CD8-positive, alpha-beta memory T cell (primary cell): ENCODE data around the gene WDR73. TPM values are rescaled to one million over a fixed set of nuclear protein-coding genes. Genes with fewer than 3 reads are reported as not detected.
"Not testable (repeated sequence)": the region's sequence is repeated elsewhere in the genome, so short reads cannot be mapped to it uniquely, and the experiment has no call there.

Source experiments
- CTCF ChIA-PET: fragments of 350-600 bp; sonication (Branson Sonifier 250); formaldehyde crosslinking; loops from one replicate; lab custom pipeline; 2021; ENCODE audit warnings: antibody characterized with exemption; lab: Charles Lee
- POLR2A ChIA-PET: fragments of 350-600 bp; sonication (Branson Sonifier 250); formaldehyde crosslinking; loops from one replicate; lab custom pipeline; 2021; ENCODE audit warnings: antibody characterized with exemption; lab: Charles Lee
- DNase-seq, 5 donors: peaks; one replicate each; pipeline versions ENCODE4 v3.0.0 to v3.0.0-alpha.2; 2020 to 2022; ENCODE audit warnings: mixed read lengths in 1 of 5
- H3K27ac ChIP-seq: one replicate; pipeline ENCODE4 v1.7.0; 2013; ENCODE audit warnings: low read depth, mild to moderate bottlenecking, low read length, moderate library complexity
- H3K27me3 ChIP-seq: 2 replicates; pipeline ENCODE4 v1.7.0; 2013; ENCODE audit warnings: low read length, mild to moderate bottlenecking; ENCODE audit not compliant: insufficient read depth, poor library complexity, severe bottlenecking
- H3K36me3 ChIP-seq: 2 replicates; pipeline ENCODE4 v1.7.0; 2013; ENCODE audit warnings: mild to moderate bottlenecking, low read length, moderate library complexity; ENCODE audit not compliant: insufficient read depth
- H3K4me1 ChIP-seq: 2 replicates; pipeline ENCODE4 v1.7.0; 2013; ENCODE audit warnings: mild to moderate bottlenecking, low read length, moderate library complexity; ENCODE audit not compliant: insufficient read depth
- H3K4me3 ChIP-seq: 2 replicates; pipeline ENCODE4 v1.7.0; 2013; ENCODE audit warnings: mild to moderate bottlenecking, low read length
- H3K9me3 ChIP-seq: 2 replicates; pipeline ENCODE4 v1.7.0; 2013; ENCODE audit warnings: mild to moderate bottlenecking, low read length
- H3K27ac Mint-ChIP-seq, 8 donors: one replicate each; pipeline ENCODE4 v1.8.0; 2020 to 2021; ENCODE audit warnings: mixed read lengths in 8 of 8, mild to moderate bottlenecking in 6 of 8, inconsistent platforms in 3 of 8, moderate library complexity in 3 of 8
- H3K27me3 Mint-ChIP-seq, 2 donors: one replicate each; pipeline ENCODE4 v1.8.0; 2020 to 2021; ENCODE audit warnings: mixed read lengths in 2 of 2, mild to moderate bottlenecking in 1 of 2, moderate library complexity in 1 of 2
- H3K36me3 Mint-ChIP-seq, 3 donors: one replicate each; pipeline ENCODE4 v1.8.0; 2020 to 2021; ENCODE audit warnings: mixed read lengths in 3 of 3, inconsistent platforms in 1 of 3, mild to moderate bottlenecking in 1 of 3
- H3K4me1 Mint-ChIP-seq, 3 donors: one replicate each; pipeline ENCODE4 v1.8.0; 2020 to 2021; ENCODE audit warnings: mixed read lengths in 3 of 3, inconsistent platforms in 1 of 3, mild to moderate bottlenecking in 1 of 3
- H3K4me3 Mint-ChIP-seq, 7 donors: one replicate each; pipeline ENCODE4 v1.8.0; 2020 to 2021; ENCODE audit warnings: mixed read lengths in 7 of 7, mild to moderate bottlenecking in 6 of 7, moderate library complexity in 4 of 7, inconsistent platforms in 2 of 7
- H3K9me3 Mint-ChIP-seq, 5 donors: one replicate each; pipeline ENCODE4 v1.8.0; 2020 to 2022; ENCODE audit warnings: mixed read lengths in 5 of 5, mild to moderate bottlenecking in 3 of 5, moderate library complexity in 2 of 5, inconsistent platforms in 1 of 5
- polyA plus RNA-seq: library from polyadenylated mRNA; unstranded; fragments of 300-500 nt; fragmentation: Illumina TruSeq; gene quantifications from one replicate; pipeline ENCODE4 v1.2.3, GENCODE V29; 2021
- total RNA-seq, 2 experiments: library from RNA; stranded (reverse); gene quantifications; one replicate each; pipeline ENCODE4 v1.2.3, GENCODE V29; 2021

WDR73 gene
- total and polyA plus RNA-seq, 3 experiments from 2014 or later, result 14.8 to 27.7 (median 26.7) TPM

- Mint-ChIP-seq H3K27me3 (peaks cover 0 to 2% of the 10 kb centered on the region in 2 donors), H3K4me1 (peaks cover 20 to 37% (median 33%) of the 10 kb centered on the region in 3 donors), H3K36me3 (peaks cover 5 to 50% (median 12%) of the 10 kb centered on the region in 3 donors), H3K9me3 (no peaks in the 10 kb centered on the region), H3K4me3 (no peak overlapping the region), H3K27ac (no peak overlapping the region)
- H3K9me3 ChIP-seq, result no peaks in the 10 kb centered on the region
- POLR2A ChIA-PET, result no interaction called here
- H3K27me3 ChIP-seq, result no peaks in the 10 kb centered on the region
- H3K27ac ChIP-seq, result no peak overlapping the region
- no peak for DNase-seq
- CTCF ChIA-PET, result no interaction called here
- peaks cover 7% of the 10 kb centered on the region for H3K36me3 ChIP-seq
- H3K4me1 ChIP-seq, result no peaks in the 10 kb centered on the region
- no peak overlapping the region for H3K4me3 ChIP-seq
Observed at GRCh38 chr15:84689858-84690257, 35.8 kb upstream of the WDR73 start.

GRCh38 chr15:84686446-84686845 is 32.4 kb upstream of the WDR73 start:
- POLR2A ChIA-PET, H3K4me3 ChIP-seq, H3K27ac ChIP-seq, H3K9me3 ChIP-seq, H3K27ac Mint-ChIP-seq, H3K27me3 Mint-ChIP-seq, CTCF ChIA-PET, H3K9me3 Mint-ChIP-seq, DNase-seq, H3K27me3 ChIP-seq, H3K4me1 ChIP-seq, H3K4me3 Mint-ChIP-seq: not testable (repeated sequence)
- Mint-ChIP-seq H3K4me1 (peaks cover 16 to 25% (median 22%) of the 10 kb centered on the region in 3 donors), H3K36me3 (peaks cover 5 to 69% (median 13%) of the 10 kb centered on the region in 3 donors)
- H3K36me3 ChIP-seq, result peaks cover 14% of the 10 kb centered on the region

GRCh38 chr15:84685304-84685703 is 31.2 kb upstream of the WDR73 start:
- POLR2A ChIA-PET, result interaction anchor here (0.7 kb wide), 2 partner anchors 27 to 28 kb away, joined by 3 to 5 read pairs; no protein-coding TSS in a partner anchor
- peaks cover 0 to 2% of the 10 kb centered on the region in 2 donors for H3K27me3 Mint-ChIP-seq
- Histone ChIP-seq H3K36me3 (peaks cover 13% of the 10 kb centered on the region), H3K27me3 (no peaks in the 10 kb centered on the region), H3K4me3 (no peak overlapping the region), H3K4me1 (no peaks in the 10 kb centered on the region), H3K27ac (no peak overlapping the region), H3K9me3 (no peaks in the 10 kb centered on the region)
- H3K4me1 Mint-ChIP-seq, result peaks cover 12 to 22% (median 17%) of the 10 kb centered on the region in 3 donors
- H3K36me3 Mint-ChIP-seq, result peaks cover 0 to 67% (median 8%) of the 10 kb centered on the region in 3 donors
- H3K9me3 Mint-ChIP-seq, result no peaks in the 10 kb centered on the region
- H3K4me3 Mint-ChIP-seq, result no peak overlapping the region
- DNase-seq, result no peak
- H3K27ac Mint-ChIP-seq, result peak overlapping the region in 2 of 8 donors; percentile 60 to 78
- CTCF ChIA-PET, result interaction anchor here (0.9 kb wide), 1 partner anchor 9 kb away, joined by 3 read pairs; no protein-coding TSS in a partner anchor

- Histone ChIP-seq H3K9me3 (no peaks in the 10 kb centered on the region), H3K27me3 (no peaks in the 10 kb centered on the region), H3K36me3 (peaks cover 11% of the 10 kb centered on the region), H3K4me1 (no peaks in the 10 kb centered on the region), H3K4me3 (no peak overlapping the region), H3K27ac (no peak overlapping the region)
- H3K4me3 Mint-ChIP-seq, result no peak overlapping the region
- DNase-seq, result no peak
- peaks cover 0 to 2% of the 10 kb centered on the region in 2 donors for H3K27me3 Mint-ChIP-seq
- H3K9me3 Mint-ChIP-seq, result no peaks in the 10 kb centered on the region
- POLR2A ChIA-PET, result no interaction called here
- peak overlapping the region in 3 of 8 donors; percentile 51 to 77 (median 58) for H3K27ac Mint-ChIP-seq
- CTCF ChIA-PET, result no interaction called here
- peaks cover 0 to 70% (median 6%) of the 10 kb centered on the region in 3 donors for H3K36me3 Mint-ChIP-seq
- H3K4me1 Mint-ChIP-seq, result peaks cover 10 to 18% (median 17%) of the 10 kb centered on the region in 3 donors
Observed at GRCh38 chr15:84684092-84684491, 30.0 kb upstream of the WDR73 start.

GRCh38 chr15:84681831-84682230 is 27.7 kb upstream of the WDR73 start:
- Mint-ChIP-seq H3K27ac (peak overlapping the region in 7 of 8 donors; percentile 18 to 76 (median 39)), H3K4me3 (no peak overlapping the region), H3K9me3 (no peaks in the 10 kb centered on the region), H3K4me1 (peaks cover 10 to 21% (median 18%) of the 10 kb centered on the region in 3 donors), H3K27me3 (no peaks in the 10 kb centered on the region), H3K36me3 (peaks cover 0 to 66% (median 5%) of the 10 kb centered on the region in 3 donors)
- Histone ChIP-seq H3K4me1 (no peaks in the 10 kb centered on the region), H3K27ac (no peak overlapping the region), H3K27me3 (no peaks in the 10 kb centered on the region), H3K9me3 (no peaks in the 10 kb centered on the region), H3K36me3 (peaks cover 11% of the 10 kb centered on the region), H3K4me3 (no peak overlapping the region)
- ChIA-PET CTCF (interaction anchor here (1.1 to 1.7 kb wide), 2 partner anchors 28 to 33 kb away, joined by 3 read pairs; partner anchors contain the start of genes SEC11A and WDR73), POLR2A (no interaction called here)
- peak in 2 of 5 donors; percentile 7 to 53 for DNase-seq

GRCh38 chr15:84671211-84671610 is 17.1 kb upstream of the WDR73 start:
- no peaks in the 10 kb centered on the region for H3K4me1 ChIP-seq
- Mint-ChIP-seq H3K27ac (peak overlapping the region in 5 of 8 donors; percentile 1 to 82 (median 48)), H3K4me3 (no peak overlapping the region), H3K9me3 (no peaks in the 10 kb centered on the region), H3K36me3 (peaks cover 4 to 72% (median 11%) of the 10 kb centered on the region in 3 donors), H3K27me3 (no peaks in the 10 kb centered on the region), H3K4me1 (peaks cover 3 to 8% (median 7%) of the 10 kb centered on the region in 3 donors)
- ChIA-PET POLR2A (interaction anchor here (0.5 kb wide), 1 partner anchor 26 kb away, joined by 3 read pairs; no protein-coding TSS in a partner anchor), CTCF (interaction anchor here (1.1 kb wide), 1 partner anchor 12 kb away, joined by 3 read pairs; no protein-coding TSS in a partner anchor)
- peaks cover 25% of the 10 kb centered on the region for H3K36me3 ChIP-seq
- no peaks in the 10 kb centered on the region for H3K27me3 ChIP-seq
- H3K27ac ChIP-seq, result no peak overlapping the region
- DNase-seq, result no peak
- no peak overlapping the region for H3K4me3 ChIP-seq
- H3K9me3 ChIP-seq, result no peaks in the 10 kb centered on the region

- H3K36me3 Mint-ChIP-seq, result peaks cover 4 to 73% (median 13%) of the 10 kb centered on the region in 3 donors
- no peaks in the 10 kb centered on the region for H3K4me1 ChIP-seq
- H3K27ac Mint-ChIP-seq, result peak overlapping the region in 4 of 8 donors; percentile 26 to 70 (median 40)
- H3K4me1 Mint-ChIP-seq, result peaks cover 0 to 4% (median 0%) of the 10 kb centered on the region in 3 donors
- H3K9me3 ChIP-seq, result no peaks in the 10 kb centered on the region
- no peak overlapping the region for H3K27ac ChIP-seq
- H3K4me3 ChIP-seq, result no peak overlapping the region
- H3K27me3 ChIP-seq, result no peaks in the 10 kb centered on the region
- POLR2A ChIA-PET, result no interaction called here
- no peaks in the 10 kb centered on the region for H3K9me3 Mint-ChIP-seq
- H3K36me3 ChIP-seq, result peaks cover 25% of the 10 kb centered on the region
- CTCF ChIA-PET, result no interaction called here
- no peaks in the 10 kb centered on the region for H3K27me3 Mint-ChIP-seq
- no peak overlapping the region for H3K4me3 Mint-ChIP-seq
- DNase-seq, result no peak
Observed at GRCh38 chr15:84669726-84670125, 15.6 kb upstream of the WDR73 start.

GRCh38 chr15:84668221-84668982 is 14.3 kb upstream of the WDR73 start:
- Mint-ChIP-seq H3K4me3 (no peak overlapping the region), H3K4me1 (peaks cover 0 to 4% (median 0%) of the 10 kb centered on the region in 3 donors), H3K27ac (peak overlapping the region in 7 of 8 donors; percentile 10 to 68 (median 43)), H3K36me3 (peaks cover 4 to 67% (median 13%) of the 10 kb centered on the region in 3 donors), H3K27me3 (no peaks in the 10 kb centered on the region), H3K9me3 (no peaks in the 10 kb centered on the region)
- no peak overlapping the region for H3K4me3 ChIP-seq
- H3K4me1 ChIP-seq, result no peaks in the 10 kb centered on the region
- no peak for DNase-seq
- no peaks in the 10 kb centered on the region for H3K9me3 ChIP-seq
- ChIA-PET CTCF (no interaction called here), POLR2A (no interaction called here)
- no peak overlapping the region for H3K27ac ChIP-seq
- H3K27me3 ChIP-seq, result no peaks in the 10 kb centered on the region
- peaks cover 25% of the 10 kb centered on the region for H3K36me3 ChIP-seq
